MM.1S (cell line): Measurements from ENCODE around the gene IREB2.

Experiments
- CTCF ChIP-seq: fragments of 300-600 bp; sonication (generic); IDR thresholded peaks from 2 replicates; pipeline ENCODE4 v1.5.1; 2016; ENCODE audit warnings: antibody characterized with exemption, low read length, mixed read lengths
- EZH2 ChIP-seq: fragments of 300-600 bp; sonication (generic); optimal IDR thresholded peaks from 2 replicates; pipeline ENCODE3; 2017; ENCODE audit warnings: low read depth, mild to moderate bottlenecking, antibody characterized with exemption, low read length, mixed read lengths

GRCh38 chr15:78452485-78452884, 14.5 kb downstream of the IREB2 start:
- no peak for TF ChIP-seq EZH2
- TF ChIP-seq CTCF, result no peak
